Astrocyte (in vitro differentiated cells and primary cell): ENCODE results near the gene IRF4. TPM values are rescaled to one million over a fixed set of nuclear protein-coding genes. Genes with fewer than 3 reads are reported as not detected.

Experiments
- DNase-seq: peaks from one replicate; pipeline ENCODE4 v3.0.0-alpha.2; 2010; ENCODE audit warnings: low read depth
- FAIRE-seq: peaks from 2 replicates; lab custom pipeline; 2011; peaks lifted over from hg19 to GRCh38; lab: Jason Lieb, UNC
- H2AFZ ChIP-seq: 2 replicates; pipeline ENCODE4 v1.6.0; 2012; ENCODE audit warnings: low read depth, low read length, inconsistent platforms
- H3K27ac ChIP-seq: 2 replicates; pipeline ENCODE4 v1.5.1; 2011; ENCODE audit warnings: low read depth, low read length, inconsistent platforms
- H3K27me3 ChIP-seq: 2 replicates; pipeline ENCODE4 v1.6.0; 2011; ENCODE audit warnings: low read length, inconsistent platforms; ENCODE audit not compliant: insufficient read depth
- H3K36me3 ChIP-seq: 2 replicates; pipeline ENCODE4 v1.5.1; 2011; ENCODE audit warnings: low read length, inconsistent platforms; ENCODE audit not compliant: insufficient read depth
- H3K4me1 ChIP-seq: 2 replicates; pipeline ENCODE4 v1.5.1; 2011; ENCODE audit warnings: low read length, inconsistent platforms; ENCODE audit not compliant: insufficient read depth
- H3K4me2 ChIP-seq: 2 replicates; pipeline ENCODE4 v1.6.0; 2012; ENCODE audit warnings: low read length, inconsistent platforms
- H3K4me3 ChIP-seq: 2 replicates; pipeline ENCODE4 v1.5.1; 2011; ENCODE audit warnings: low read depth, mild to moderate bottlenecking, low read length, inconsistent platforms; ENCODE audit not compliant: insufficient read depth
- H3K79me2 ChIP-seq: 2 replicates; pipeline ENCODE4 v1.6.0; 2012; ENCODE audit warnings: mild to moderate bottlenecking, low read length, inconsistent platforms; ENCODE audit not compliant: insufficient read depth
- H3K9ac ChIP-seq: 2 replicates; pipeline ENCODE4 v1.6.0; 2012; ENCODE audit warnings: mild to moderate bottlenecking, low read length, inconsistent platforms
- H3K9me3 ChIP-seq: 2 replicates; pipeline ENCODE4 v1.5.1; 2012; ENCODE audit warnings: low read depth, mild to moderate bottlenecking, low read length, inconsistent platforms; ENCODE audit not compliant: insufficient read depth
- H4K20me1 ChIP-seq: 2 replicates; pipeline ENCODE4 v1.6.0; 2012; ENCODE audit warnings: low read length, inconsistent platforms; ENCODE audit not compliant: insufficient read depth
- H3K27ac Mint-ChIP-seq: one replicate; pipeline ENCODE4 v1.8.0; 2021; ENCODE audit warnings: mild to moderate bottlenecking, mixed read lengths; ENCODE audit not compliant: unreplicated experiment
- H3K27me3 Mint-ChIP-seq: one replicate; pipeline ENCODE4 v1.8.0; 2021; ENCODE audit warnings: low read depth, mixed read lengths; ENCODE audit not compliant: unreplicated experiment
- H3K36me3 Mint-ChIP-seq: one replicate; pipeline ENCODE4 v1.8.0; 2021; ENCODE audit warnings: low read depth, mixed read lengths; ENCODE audit not compliant: unreplicated experiment
- H3K4me1 Mint-ChIP-seq: one replicate; pipeline ENCODE4 v1.8.0; 2021; ENCODE audit warnings: low read depth, mixed read lengths; ENCODE audit not compliant: unreplicated experiment
- H3K4me3 Mint-ChIP-seq: one replicate; pipeline ENCODE4 v1.8.0; 2021; ENCODE audit warnings: mild to moderate bottlenecking, moderate library complexity, mixed read lengths; ENCODE audit not compliant: unreplicated experiment
- H3K9me3 Mint-ChIP-seq: one replicate; pipeline ENCODE4 v1.8.0; 2021; ENCODE audit warnings: mild to moderate bottlenecking, mixed read lengths; ENCODE audit not compliant: unreplicated experiment
- CTCF ChIP-seq: IDR thresholded peaks from 2 replicates; pipeline ENCODE4 v1.5.1; 2011; ENCODE audit warnings: low read depth, mild to moderate bottlenecking, inconsistent platforms, low read length, moderate library complexity; ENCODE audit not compliant: insufficient read depth
- EZH2 ChIP-seq: IDR thresholded peaks from 2 replicates; pipeline ENCODE4 v1.6.1; 2012; ENCODE audit warnings: mild to moderate bottlenecking, low read length, inconsistent platforms; ENCODE audit not compliant: insufficient read depth
- total RNA-seq: library from RNA; stranded (reverse); gene quantifications from 2 replicates; pipeline ENCODE4 v1.2.1, GENCODE V29; 2021

The IRF4 gene
- total RNA-seq, 1 donor from 2014 or later = 0.30 TPM

- no peak for TF ChIP-seq EZH2
- no peak for TF ChIP-seq CTCF
- H3K4me3 Mint-ChIP-seq = no peak overlapping the region
- Histone ChIP-seq H2AFZ (no peak overlapping the region), H3K4me2 (no peak overlapping the region), H3K4me3 (no peak overlapping the region), H4K20me1 (no peaks in the 10 kb centered on the region), H3K36me3 (no peaks in the 10 kb centered on the region), H3K9me3 (no peaks in the 10 kb centered on the region), H3K27ac (no peak overlapping the region), H3K4me1 (no peaks in the 10 kb centered on the region), H3K27me3 (peaks cover 3% of the 10 kb centered on the region), H3K79me2 (no peaks in the 10 kb centered on the region), H3K9ac (no peak overlapping the region)
- no peaks in the 10 kb centered on the region for H3K4me1 Mint-ChIP-seq
- peaks cover 3% of the 10 kb centered on the region for H3K36me3 Mint-ChIP-seq
- DNase-seq (no peak), FAIRE-seq (no peak)
- peaks cover 12% of the 10 kb centered on the region for H3K9me3 Mint-ChIP-seq
- H3K27ac Mint-ChIP-seq = no peak overlapping the region
- H3K27me3 Mint-ChIP-seq = peaks cover 3% of the 10 kb centered on the region
Measured at GRCh38 chr6:357791-358341, 33.7 kb upstream of the IRF4 start.

- no peak overlapping the region for H3K9ac ChIP-seq
- Mint-ChIP-seq H3K27ac (no peak overlapping the region), H3K4me1 (no peaks in the 10 kb centered on the region), H3K27me3 (peaks cover 3% of the 10 kb centered on the region), H3K4me3 (no peak overlapping the region), H3K36me3 (peaks cover 2% of the 10 kb centered on the region), H3K9me3 (peaks cover 15% of the 10 kb centered on the region)
- DNase-seq (no peak), FAIRE-seq (no peak)
- no peak for TF ChIP-seq CTCF
- TF ChIP-seq EZH2 = no peak
- no peaks in the 10 kb centered on the region for H3K4me1 ChIP-seq
- H3K79me2 ChIP-seq = no peaks in the 10 kb centered on the region
- H3K27me3 ChIP-seq = peaks cover 3% of the 10 kb centered on the region
- H4K20me1 ChIP-seq = no peaks in the 10 kb centered on the region
- no peaks in the 10 kb centered on the region for H3K9me3 ChIP-seq
- H3K4me2 ChIP-seq = no peak overlapping the region
- no peak overlapping the region for H2AFZ ChIP-seq
- H3K27ac ChIP-seq = no peak overlapping the region
- H3K4me3 ChIP-seq = no peak overlapping the region
- H3K36me3 ChIP-seq = no peaks in the 10 kb centered on the region
Measured at GRCh38 chr6:358432-358831, 33.1 kb upstream of the IRF4 start.

DNA sequence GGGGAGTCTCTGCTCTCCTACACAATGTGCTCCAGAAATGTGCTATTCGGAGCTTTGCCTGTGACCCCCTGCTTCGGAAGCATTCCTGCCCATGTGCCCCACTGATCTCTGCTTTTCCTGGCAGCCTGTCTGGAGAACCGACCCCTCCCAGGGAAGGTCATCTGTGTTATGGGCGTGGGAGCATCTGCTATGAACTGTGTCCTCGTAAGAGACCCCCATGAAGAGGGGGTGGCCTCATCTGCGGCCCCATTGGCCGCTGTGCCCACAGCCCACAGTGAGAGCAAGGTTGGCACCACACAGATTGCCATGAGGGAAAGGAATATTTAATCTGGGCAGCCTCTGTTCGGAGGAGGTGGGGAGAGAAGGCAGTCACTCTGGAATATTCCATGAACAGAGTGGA is 32.7 kb upstream of the IRF4 start:
- no peaks in the 10 kb centered on the region for H3K9me3 ChIP-seq
- Mint-ChIP-seq H3K36me3 (peaks cover 2% of the 10 kb centered on the region), H3K27me3 (peaks cover 3% of the 10 kb centered on the region), H3K27ac (no peak overlapping the region), H3K4me3 (no peak overlapping the region), H3K4me1 (no peaks in the 10 kb centered on the region), H3K9me3 (peaks cover 15% of the 10 kb centered on the region)
- DNase-seq (no peak), FAIRE-seq (no peak)
- no peak for TF ChIP-seq EZH2
- no peak for TF ChIP-seq CTCF
- H4K20me1 ChIP-seq = no peaks in the 10 kb centered on the region
- no peaks in the 10 kb centered on the region for H3K4me1 ChIP-seq
- no peaks in the 10 kb centered on the region for H3K79me2 ChIP-seq
- H2AFZ ChIP-seq = no peak overlapping the region
- H3K9ac ChIP-seq = no peak overlapping the region
- no peak overlapping the region for H3K27ac ChIP-seq
- H3K4me3 ChIP-seq = no peak overlapping the region
- H3K36me3 ChIP-seq = no peaks in the 10 kb centered on the region
- H3K4me2 ChIP-seq = no peak overlapping the region
- peaks cover 3% of the 10 kb centered on the region for H3K27me3 ChIP-seq
